NCI-H146 treated with DMSO at 0.1 percent for 48 hours (cell line): Measurements from ENCODE around the gene CASTOR1.

Experiments used
- DNase-seq: peaks from one replicate; lab custom pipeline; 2025; ENCODE audit not compliant: unreplicated experiment; lab: John Stamatoyannopoulos, UW

Gene CASTOR1

DNA sequence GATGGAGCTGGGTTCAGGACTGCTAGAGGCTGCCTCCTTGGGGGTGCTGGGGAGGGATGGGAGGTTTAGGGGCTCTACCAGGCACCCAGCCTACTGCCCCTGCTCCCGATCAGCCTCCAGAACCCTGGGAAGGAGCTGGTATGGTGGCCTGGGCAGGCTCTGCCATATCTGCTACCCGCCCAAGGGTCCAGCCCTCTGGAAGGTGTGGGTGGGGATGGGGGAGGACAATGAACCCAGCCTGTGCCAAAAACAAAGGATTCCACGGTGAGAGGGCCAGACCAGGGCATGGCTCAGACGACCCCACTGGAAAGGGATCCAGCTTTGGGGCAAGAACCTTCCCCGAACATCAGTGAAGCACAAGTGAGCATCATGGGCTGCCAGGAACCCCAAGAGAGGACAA, 3.0 kb downstream of the CASTOR1 start:
- DNase-seq = no peak

DNA sequence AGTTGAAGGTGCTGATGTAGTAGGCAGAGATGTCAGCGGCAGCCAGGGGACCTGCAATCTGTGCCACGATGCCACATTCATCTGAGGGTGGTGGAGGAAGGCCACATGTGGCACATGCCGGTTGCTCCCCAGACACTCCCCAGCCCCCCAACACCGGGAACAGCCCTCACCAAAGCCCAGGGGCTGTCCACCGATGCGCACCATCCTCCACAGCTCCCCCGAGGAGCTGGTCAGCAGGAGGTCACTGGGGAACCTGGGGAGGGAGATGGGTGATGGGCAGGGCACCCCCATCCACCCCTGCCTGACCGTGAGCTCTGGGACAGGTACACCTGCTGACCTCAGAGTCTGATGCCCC, 3.5 kb downstream of the CASTOR1 start:
- DNase-seq = no peak

DNA sequence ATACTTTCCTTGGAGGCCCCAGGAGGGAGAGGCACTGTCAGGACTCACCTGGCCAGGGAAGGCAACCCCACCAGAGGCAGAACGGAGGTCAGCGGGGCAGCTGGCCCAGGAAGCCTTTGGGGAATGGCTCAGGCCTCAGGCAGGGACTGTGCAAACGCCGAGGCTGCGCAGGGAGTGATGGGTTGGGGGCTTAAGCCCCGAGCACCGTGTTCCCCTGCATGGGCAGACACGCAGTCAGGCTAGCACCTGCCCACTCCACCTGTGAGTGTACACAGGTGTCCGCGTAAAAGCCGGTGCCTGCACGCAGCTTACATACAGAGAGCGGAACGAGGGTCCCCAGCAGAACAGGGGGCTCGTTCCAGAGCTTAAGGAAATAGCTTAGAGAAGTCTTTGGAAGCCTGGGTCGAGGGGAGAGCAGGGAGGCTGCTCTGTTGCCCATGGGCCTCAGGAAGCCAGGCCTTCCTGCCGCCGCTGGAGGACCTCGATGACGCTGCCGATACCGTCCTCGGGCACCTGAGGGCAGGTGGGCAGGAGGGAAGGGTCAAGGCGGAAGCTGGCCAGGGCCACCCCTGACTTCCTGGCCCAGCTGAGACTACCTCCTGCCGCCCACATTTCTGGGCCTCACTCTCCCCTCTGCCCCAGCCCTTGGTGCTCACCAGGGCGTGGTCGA, 4.0 kb downstream of the CASTOR1 start:
- no peak for DNase-seq

- DNase-seq = no peak
These were observed 4.6 kb downstream of the CASTOR1 start for GRCh38 chr22:30284666-30285065.

GRCh38 chr22:30284172-30284571, 5.1 kb downstream of the CASTOR1 start:
- no peak for DNase-seq

- DNase-seq = no peak
These were observed 6.0 kb downstream of the CASTOR1 start for GRCh38 chr22:30283342-30283741.

DNA sequence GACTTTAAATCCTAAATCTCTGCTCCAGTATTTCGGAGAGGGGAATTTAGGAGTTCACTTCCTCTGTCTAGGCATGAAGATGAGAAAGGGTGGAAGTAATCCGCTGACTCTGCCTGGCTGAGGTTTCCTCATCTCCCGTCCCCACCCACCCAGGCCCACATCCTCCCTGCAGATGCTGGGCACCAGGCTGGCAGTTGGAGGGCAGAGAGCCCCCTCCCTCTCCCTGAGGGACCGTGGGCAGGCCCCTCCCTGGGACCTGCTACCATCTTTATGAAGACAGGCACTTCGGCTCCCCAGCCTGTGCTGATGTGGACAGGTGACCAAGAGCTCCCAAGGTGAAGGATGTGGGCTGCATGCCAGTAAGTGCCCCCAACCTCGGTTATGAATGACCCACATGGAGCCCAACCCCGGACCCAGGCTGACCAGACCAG, 6.7 kb downstream of the CASTOR1 start:
- no peak for DNase-seq

DNA sequence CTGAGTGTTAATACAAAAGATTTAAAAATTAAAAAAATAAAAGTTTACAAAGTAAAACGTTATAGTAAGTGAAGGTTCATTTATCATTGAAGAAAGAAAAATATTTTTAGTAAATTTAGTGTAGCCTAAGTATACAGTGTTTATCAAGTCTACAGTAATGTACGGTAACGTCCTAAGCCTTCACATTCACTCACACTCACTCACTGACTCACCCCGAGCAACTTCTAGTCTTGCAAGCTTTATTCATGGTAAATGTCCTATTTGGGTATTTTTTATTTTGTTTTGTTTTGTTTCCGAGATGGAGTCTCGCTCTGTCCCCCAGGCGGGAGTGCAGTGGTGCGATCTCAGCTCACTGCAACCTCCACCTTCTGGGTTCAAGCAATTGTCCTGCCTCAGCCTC, 8.8 kb downstream of the CASTOR1 start:
- no peak for DNase-seq

- no peak for DNase-seq
These were observed 9.4 kb downstream of the CASTOR1 start for GRCh38 chr22:30279932-30280331.

- DNase-seq = no peak
These were observed 10.1 kb downstream of the CASTOR1 start for GRCh38 chr22:30279046-30279788.

DNA sequence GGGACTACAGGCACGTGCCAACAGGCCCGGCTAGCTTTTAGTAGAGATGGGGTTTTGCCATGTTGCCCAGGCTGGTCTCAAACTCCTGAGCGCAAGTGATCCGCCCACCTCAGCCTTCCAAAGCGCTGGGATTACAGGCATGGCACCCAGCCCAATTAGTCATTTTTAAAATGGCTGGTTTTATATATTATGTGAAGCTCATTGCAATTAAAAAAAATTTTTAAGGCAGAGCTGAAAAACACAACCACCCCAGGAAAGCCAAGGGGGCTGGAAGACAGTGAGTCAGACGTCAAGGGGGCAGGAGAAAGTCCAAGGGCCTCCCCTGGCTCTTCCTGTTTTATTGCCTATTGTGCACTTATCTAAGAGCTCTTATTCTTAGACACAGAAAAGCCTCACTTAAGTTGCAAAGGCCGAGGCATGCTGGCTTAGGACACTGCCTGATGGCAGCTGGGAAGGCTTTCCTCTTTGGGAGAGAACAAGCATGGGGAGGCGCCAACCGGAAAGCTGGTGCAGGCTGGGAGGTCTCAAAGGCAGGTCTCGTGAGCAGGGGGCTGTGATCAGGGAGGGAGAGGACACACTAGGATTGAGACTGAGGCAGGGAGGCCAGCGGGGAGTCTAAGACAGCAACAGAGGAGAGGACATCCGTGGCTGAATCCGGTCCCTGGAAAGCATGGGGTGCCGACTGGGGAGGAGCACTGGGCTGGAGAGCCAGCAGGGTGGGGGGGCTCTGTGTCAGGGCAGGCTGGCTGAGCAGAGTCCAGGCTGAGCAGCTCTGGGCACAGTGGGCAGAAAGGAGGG, 11.6 kb downstream of the CASTOR1 start:
- no peak for DNase-seq

DNA sequence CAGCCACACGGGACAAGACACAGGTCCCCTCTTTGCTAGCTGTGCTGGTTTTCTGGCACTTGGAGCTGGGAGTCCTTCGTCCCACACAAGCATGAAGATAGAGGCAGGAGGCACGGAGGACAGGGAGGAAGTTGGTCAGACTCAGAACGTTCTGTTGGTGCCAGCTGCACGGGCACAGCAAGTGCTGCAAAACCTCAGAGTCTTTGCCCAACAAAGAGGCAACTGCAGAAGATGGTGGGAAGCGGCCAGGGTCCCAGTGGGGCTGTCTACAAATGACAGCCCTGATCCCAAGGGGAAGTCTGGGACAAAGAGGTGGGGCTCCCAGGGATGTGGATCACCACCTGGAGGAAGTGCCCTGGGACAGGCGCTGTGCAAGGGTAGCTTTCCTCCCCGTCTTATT, 13.3 kb downstream of the CASTOR1 start:
- DNase-seq = no peak

- DNase-seq = no peak
These were observed 13.7 kb downstream of the CASTOR1 start for GRCh38 chr22:30275625-30276024.

DNA sequence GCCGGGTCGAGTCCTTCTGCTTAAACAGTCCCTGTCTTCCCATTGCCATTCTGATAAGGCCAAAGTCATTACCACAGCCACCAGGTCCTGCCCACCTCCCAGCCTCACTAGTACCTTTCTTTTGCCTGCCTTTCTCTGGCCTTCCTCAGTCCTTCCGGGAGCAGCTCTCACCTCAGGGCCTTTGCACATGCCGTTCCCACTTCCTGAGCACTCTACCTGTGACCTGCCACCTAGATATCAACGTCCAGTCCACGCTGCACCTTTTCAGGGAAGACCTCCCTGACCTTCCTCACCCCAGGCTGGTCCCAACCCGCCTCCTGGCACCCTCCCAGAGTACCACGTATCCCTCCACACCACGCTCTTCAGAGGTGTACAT, 14.9 kb downstream of the CASTOR1 start:
- no peak for DNase-seq

DNA sequence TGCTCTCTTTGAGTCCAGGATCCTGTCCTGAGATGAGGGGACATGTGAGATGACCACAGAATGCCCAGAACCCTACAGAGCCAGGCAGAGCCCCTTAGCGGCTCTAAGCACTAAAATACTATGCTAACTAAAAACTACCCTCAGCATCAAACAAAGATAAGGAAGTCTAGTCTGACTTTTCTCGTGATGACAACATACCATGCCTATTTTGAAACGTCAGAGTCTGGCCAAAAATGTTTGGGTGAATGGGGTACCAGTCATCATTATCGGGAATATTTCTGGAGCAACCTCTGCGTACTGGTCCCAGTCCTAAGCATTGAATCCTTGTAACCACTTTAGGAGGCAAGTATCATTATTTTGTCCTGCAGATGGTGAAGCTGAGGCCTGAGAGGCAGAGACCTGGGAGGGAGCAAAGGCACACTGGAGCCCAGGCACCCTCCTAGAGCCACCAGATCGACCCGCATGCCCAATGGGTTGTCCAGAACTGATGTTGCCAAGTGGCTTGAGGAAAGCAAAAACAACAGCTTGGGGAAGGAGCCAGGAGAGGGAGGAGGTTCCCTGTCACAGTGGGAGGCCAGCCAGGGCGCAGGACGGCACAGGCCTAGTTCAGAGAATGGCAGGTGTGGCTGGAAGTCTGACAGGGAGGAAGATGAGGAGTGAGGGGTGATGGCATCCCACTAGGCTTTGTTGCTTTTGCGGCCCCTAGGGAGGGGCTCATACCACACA, 15.4 kb downstream of the CASTOR1 start:
- no peak for DNase-seq

GRCh38 chr22:30272781-30273601, 16.3 kb downstream of the CASTOR1 start:
- DNase-seq = no peak

DNA sequence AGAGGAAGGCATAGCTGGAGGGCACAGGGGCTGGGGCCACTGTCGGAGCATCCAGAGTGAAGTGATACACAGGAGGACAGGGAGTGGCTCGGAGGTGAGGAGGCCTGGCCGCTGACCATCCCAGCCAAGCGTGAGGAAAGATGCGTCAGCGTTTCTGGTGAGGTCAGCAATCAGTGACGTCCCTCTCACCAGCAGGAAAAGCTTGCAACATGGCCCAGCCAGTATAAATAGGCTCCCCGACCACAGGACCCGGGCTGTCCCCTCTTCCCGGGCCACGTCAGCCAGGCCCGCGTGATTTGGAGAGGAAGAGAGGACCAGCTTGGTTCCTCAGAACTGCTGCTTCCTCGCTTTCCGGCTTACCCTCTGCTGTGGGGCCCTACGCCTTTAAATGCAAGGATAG, 18.5 kb downstream of the CASTOR1 start:
- no peak for DNase-seq

DNA sequence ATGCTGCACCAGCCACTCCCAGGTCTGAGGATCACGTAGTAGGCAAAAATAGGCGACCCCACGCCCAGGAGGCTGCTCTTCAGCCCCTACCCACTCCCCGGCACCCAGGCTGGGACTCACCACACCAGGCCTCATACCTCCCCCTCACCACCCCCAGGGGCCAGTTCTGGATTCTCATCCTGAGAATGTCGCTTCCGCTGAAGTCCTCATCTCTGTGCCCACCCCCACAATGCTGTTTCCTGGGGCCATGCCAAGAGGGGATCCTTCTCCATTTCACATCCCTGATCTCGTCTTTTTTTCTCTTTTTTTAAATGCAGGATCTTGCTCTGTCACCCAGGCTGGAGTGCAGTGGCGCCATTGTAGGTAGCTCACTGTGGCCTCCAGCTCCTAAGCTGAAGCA, 21.0 kb downstream of the CASTOR1 start:
- DNase-seq = no peak

DNA sequence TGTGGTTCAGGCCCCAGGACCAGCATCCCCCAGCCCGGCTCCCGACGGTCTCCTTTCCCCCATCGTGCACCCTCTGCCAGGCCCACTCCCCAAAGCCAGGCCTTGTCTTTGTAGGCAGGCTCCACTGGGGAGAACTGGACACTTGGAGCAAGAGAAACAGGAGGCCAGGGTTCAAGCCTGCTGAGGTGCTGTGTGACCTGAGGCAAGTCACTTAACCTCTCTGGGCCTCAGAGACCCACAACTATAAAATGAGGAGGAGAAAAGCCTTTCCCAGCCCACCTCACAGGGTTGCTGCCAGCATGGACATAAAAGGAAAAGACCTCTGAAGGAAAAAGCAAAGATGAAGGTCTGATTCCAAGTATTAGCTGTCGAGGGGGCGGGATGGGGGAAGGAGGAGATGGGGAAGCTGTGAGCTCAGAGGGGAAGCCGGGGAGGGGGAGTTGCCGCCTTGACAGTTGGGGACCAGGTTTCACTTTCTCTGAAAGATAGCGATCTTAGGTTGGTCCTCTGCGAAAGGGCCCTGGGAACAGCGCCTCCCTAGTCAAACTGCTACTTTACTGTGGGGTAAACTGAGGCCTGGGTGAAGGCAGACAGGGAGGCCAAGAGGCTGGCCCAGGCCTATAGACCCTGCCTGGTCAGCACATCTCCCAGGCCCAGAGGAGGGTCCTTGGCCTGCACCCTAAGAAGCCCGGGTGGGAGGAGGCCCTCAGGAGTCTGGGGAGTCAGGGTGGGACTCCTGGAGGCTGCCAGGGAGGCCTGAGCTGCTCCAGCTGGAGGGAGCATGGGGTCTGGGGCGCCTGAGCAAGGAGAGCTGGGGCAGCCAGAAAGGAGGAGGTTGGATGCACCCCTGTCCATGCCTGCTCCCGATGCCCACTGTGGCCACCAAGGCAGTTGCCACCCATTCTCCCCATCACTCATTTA, 21.7 kb downstream of the CASTOR1 start:
- DNase-seq = no peak
